HUES48 (cell line): ENCODE measurements around the gene IL1RAPL2.

ENCODE experiments used
- H3K27ac ChIP-seq: one replicate; pipeline ENCODE4 v1.7.0; 2013; ENCODE audit warnings: low read depth, low read length, inconsistent platforms
- H3K27me3 ChIP-seq: 2 replicates; pipeline ENCODE4 v1.6.1; 2013; ENCODE audit warnings: mild to moderate bottlenecking, low read length; ENCODE audit not compliant: control insufficient read depth, insufficient read depth
- H3K36me3 ChIP-seq: 2 replicates; pipeline ENCODE4 v1.6.1; 2013; ENCODE audit warnings: low read length; ENCODE audit not compliant: control insufficient read depth, insufficient read depth
- H3K4me1 ChIP-seq: 2 replicates; pipeline ENCODE4 v1.6.1; 2013; ENCODE audit warnings: mild to moderate bottlenecking, low read length; ENCODE audit not compliant: control insufficient read depth, insufficient read depth
- H3K4me3 ChIP-seq: 2 replicates; pipeline ENCODE4 v1.5.1; 2013; ENCODE audit warnings: mild to moderate bottlenecking, low read depth, low read length
- H3K9ac ChIP-seq: 2 replicates; pipeline ENCODE4 v1.6.1; 2013; ENCODE audit warnings: mild to moderate bottlenecking, low read depth, low read length, moderate library complexity
- H3K9me3 ChIP-seq: 2 replicates; pipeline ENCODE4 v1.6.1; 2013; ENCODE audit warnings: low read length; ENCODE audit not compliant: control insufficient read depth, insufficient read depth

Gene IL1RAPL2

GRCh38 chrX:105302246-105302645 is 736.2 kb downstream of the IL1RAPL2 start:
- H3K9me3 ChIP-seq: no peaks in the 10 kb centered on the region
- H3K36me3 ChIP-seq: no peaks in the 10 kb centered on the region
- H3K9ac ChIP-seq: no peak overlapping the region

GRCh38 chrX:105307762-105308161 is 741.8 kb downstream of the IL1RAPL2 start:
- H3K9ac ChIP-seq: no peak overlapping the region
- H3K27ac ChIP-seq: no peak overlapping the region
- H3K4me3 ChIP-seq: no peak overlapping the region
- H3K27me3 ChIP-seq: no peaks in the 10 kb centered on the region; the same call in 1 of the 2 replicates
- no peaks in the 10 kb centered on the region for H3K9me3 ChIP-seq
- no peaks in the 10 kb centered on the region for H3K36me3 ChIP-seq
- peaks cover 4% of the 10 kb centered on the region; the same call in 1 of the 2 replicates for H3K4me1 ChIP-seq

More at GRCh38 chrX:105302246-105302645, 736.2 kb downstream of the IL1RAPL2 start:
- Histone ChIP-seq H3K4me3 (no peak overlapping the region), H3K27ac (no peak overlapping the region), H3K4me1 (peaks cover 26% of the 10 kb centered on the region), H3K27me3 (no peaks in the 10 kb centered on the region; the same call in none of the 2 replicates)

GRCh38 chrX:105313596-105313995 is 747.6 kb downstream of the IL1RAPL2 start:
- Histone ChIP-seq H3K27me3 (peaks cover 2% of the 10 kb centered on the region; the same call in 1 of the 2 replicates), H3K4me3 (no peak overlapping the region), H3K4me1 (no peaks in the 10 kb centered on the region), H3K9ac (no peak overlapping the region), H3K27ac (no peak overlapping the region), H3K9me3 (no peaks in the 10 kb centered on the region), H3K36me3 (no peaks in the 10 kb centered on the region)

GRCh38 chrX:105314458-105314857 is 748.5 kb downstream of the IL1RAPL2 start:
- no peaks in the 10 kb centered on the region for H3K4me1 ChIP-seq
- H3K9me3 ChIP-seq: no peaks in the 10 kb centered on the region
- no peak overlapping the region for H3K4me3 ChIP-seq
- H3K9ac ChIP-seq: no peak overlapping the region
- H3K27me3 ChIP-seq: peaks cover 2% of the 10 kb centered on the region; the same call in 1 of the 2 replicates
- H3K36me3 ChIP-seq: no peaks in the 10 kb centered on the region
- no peak overlapping the region for H3K27ac ChIP-seq

- H3K27me3 ChIP-seq: peaks cover 2% of the 10 kb centered on the region; the same call in 1 of the 2 replicates
- no peaks in the 10 kb centered on the region for H3K4me1 ChIP-seq
- H3K9me3 ChIP-seq: no peaks in the 10 kb centered on the region
- no peak overlapping the region for H3K9ac ChIP-seq
- no peak overlapping the region for H3K27ac ChIP-seq
- no peak overlapping the region for H3K4me3 ChIP-seq
- no peaks in the 10 kb centered on the region for H3K36me3 ChIP-seq
Measured at GRCh38 chrX:105315248-105315647, 749.2 kb downstream of the IL1RAPL2 start.

GRCh38 chrX:105317117-105317516 is 751.1 kb downstream of the IL1RAPL2 start:
- Histone ChIP-seq H3K4me1 (no peaks in the 10 kb centered on the region), H3K4me3 (no peak overlapping the region), H3K27ac (no peak overlapping the region), H3K36me3 (no peaks in the 10 kb centered on the region), H3K9me3 (no peaks in the 10 kb centered on the region), H3K27me3 (peaks cover 2% of the 10 kb centered on the region; the same call in 1 of the 2 replicates), H3K9ac (no peak overlapping the region)

GRCh38 chrX:105323928-105324327 is 757.9 kb downstream of the IL1RAPL2 start:
- Histone ChIP-seq H3K27ac (no peak overlapping the region), H3K9ac (no peak overlapping the region), H3K4me1 (no peaks in the 10 kb centered on the region), H3K9me3 (no peaks in the 10 kb centered on the region; the same call in 1 of the 2 replicates), H3K4me3 (no peak overlapping the region), H3K36me3 (no peaks in the 10 kb centered on the region), H3K27me3 (no peaks in the 10 kb centered on the region)

GRCh38 chrX:105328773-105329172 is 762.8 kb downstream of the IL1RAPL2 start:
- Histone ChIP-seq H3K36me3 (no peaks in the 10 kb centered on the region), H3K27me3 (no peaks in the 10 kb centered on the region), H3K9me3 (no peaks in the 10 kb centered on the region; the same call in 1 of the 2 replicates), H3K4me1 (no peaks in the 10 kb centered on the region), H3K27ac (no peak overlapping the region), H3K9ac (no peak overlapping the region), H3K4me3 (no peak overlapping the region)

GRCh38 chrX:105331244-105331643 is 765.2 kb downstream of the IL1RAPL2 start:
- H3K36me3 ChIP-seq: no peaks in the 10 kb centered on the region
- H3K27me3 ChIP-seq: no peaks in the 10 kb centered on the region
- H3K27ac ChIP-seq: no peak overlapping the region
- H3K4me3 ChIP-seq: no peak overlapping the region
- H3K9ac ChIP-seq: no peak overlapping the region
- H3K9me3 ChIP-seq: no peaks in the 10 kb centered on the region
- H3K4me1 ChIP-seq: no peaks in the 10 kb centered on the region

GRCh38 chrX:105347373-105347772 is 781.4 kb downstream of the IL1RAPL2 start:
- no peaks in the 10 kb centered on the region for H3K27me3 ChIP-seq
- H3K9me3 ChIP-seq: peaks cover 3% of the 10 kb centered on the region; the same call in 1 of the 2 replicates
- no peaks in the 10 kb centered on the region for H3K4me1 ChIP-seq
- H3K36me3 ChIP-seq: no peaks in the 10 kb centered on the region
- no peak overlapping the region for H3K4me3 ChIP-seq
- H3K27ac ChIP-seq: no peak overlapping the region
- no peak overlapping the region for H3K9ac ChIP-seq

- Histone ChIP-seq H3K36me3 (no peaks in the 10 kb centered on the region), H3K27ac (no peak overlapping the region), H3K9me3 (peaks cover 3% of the 10 kb centered on the region; the same call in 1 of the 2 replicates), H3K4me1 (no peaks in the 10 kb centered on the region), H3K4me3 (no peak overlapping the region), H3K9ac (no peak overlapping the region), H3K27me3 (no peaks in the 10 kb centered on the region)
Measured at GRCh38 chrX:105349476-105349875, 783.5 kb downstream of the IL1RAPL2 start.
